Left renal pelvis (tissue), 4 donors: Measurements from ENCODE around the gene NTNG1. TPM values are rescaled to one million over a fixed set of nuclear protein-coding genes. Genes with fewer than 3 reads are reported as not detected.

Source experiments
- DNase-seq, 4 donors: peaks; one replicate each; pipeline ENCODE4 v3.0.0-alpha.2; 2013; ENCODE audit warnings: low read depth in 4 of 4, low spot score in 3 of 4
- polyA plus RNA-seq, 4 donors: library from polyadenylated mRNA; unstranded; fragments of 120-200 nt; gene quantifications; one replicate each; pipeline ENCODE4 v1.2.1, GENCODE V29; 2013; ENCODE audit not compliant: insufficient read length in 4 of 4

Gene NTNG1
- polyA plus RNA-seq, 4 donors = 13.1 to 33.6 (median 27.5) TPM

DNA sequence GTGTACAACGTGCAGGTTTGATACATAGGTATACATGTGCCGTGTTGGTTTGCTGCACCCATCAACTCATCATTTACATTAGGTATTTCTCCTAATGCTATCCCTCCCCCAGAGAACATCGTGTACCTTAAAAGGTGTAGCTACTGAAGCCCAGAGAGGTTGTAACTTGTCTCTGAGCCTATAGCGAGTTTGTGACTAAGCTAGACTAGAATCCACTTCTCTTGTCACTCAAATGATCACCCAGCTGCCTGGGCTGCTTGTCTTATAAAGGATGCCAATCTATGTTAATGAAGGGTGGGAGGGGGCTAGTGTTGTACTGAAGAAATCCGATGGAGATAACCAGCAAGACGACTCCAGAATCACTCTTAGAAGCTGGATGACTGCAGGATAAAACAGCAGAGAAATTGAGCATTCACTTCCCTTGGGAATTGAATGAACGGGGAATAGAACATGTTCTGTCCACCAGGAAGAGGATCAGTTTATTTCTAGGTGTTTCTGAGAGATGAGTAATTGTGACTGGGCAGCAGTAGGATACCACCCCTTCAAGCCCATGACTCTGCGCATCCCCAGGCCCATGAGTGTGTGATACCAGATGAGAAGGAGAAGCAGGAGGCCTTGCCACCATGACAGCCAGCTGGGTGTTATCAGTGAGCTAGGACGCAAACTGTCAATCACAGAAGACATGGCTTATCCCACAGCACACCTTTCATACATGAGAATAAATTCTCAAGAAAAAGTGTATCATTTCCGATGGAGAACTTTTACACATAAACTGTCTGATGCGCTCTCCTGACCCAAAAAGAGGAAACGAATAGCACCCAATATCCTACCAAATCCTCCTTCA lies 390.4 kb downstream of the NTNG1 start:
- DNase-seq = no peak

DNA sequence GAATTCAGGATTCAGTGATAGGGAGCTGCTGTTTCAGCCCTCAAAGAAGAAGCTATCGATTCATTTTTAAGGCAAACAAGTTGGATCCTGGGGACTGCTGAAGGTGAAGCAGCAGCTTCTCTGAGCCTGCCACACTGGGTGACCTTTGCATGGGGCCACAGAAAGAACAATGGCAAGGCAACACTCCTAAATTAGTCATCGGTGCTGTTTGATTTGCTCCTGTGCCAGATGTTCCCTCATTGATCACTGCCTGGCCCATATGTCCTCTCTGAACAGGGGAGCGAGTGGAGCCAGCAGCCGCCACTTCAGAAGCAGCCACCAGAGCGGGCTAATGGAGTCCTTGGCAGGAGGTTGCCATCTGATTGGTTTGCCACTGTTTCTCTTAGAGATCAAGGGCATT lies 391.5 kb downstream of the NTNG1 start:
- no peak for DNase-seq

Other genes with a start within 250 kb of the NTNG1 start
- 10 to 100 TPM; 23.1 to 47.6 (median 43.3) TPM for gene PRMT6, start 84.4 kb upstream of the NTNG1 start, polyA plus RNA-seq